NCI-H82 treated with DMSO at 0.1 percent for 48 hours (cell line): ENCODE data around the gene MARCHF3.

ENCODE experiments used
- DNase-seq: peaks from one replicate; lab custom pipeline; 2025; ENCODE audit not compliant: unreplicated experiment; lab: John Stamatoyannopoulos, UW

The MARCHF3 gene

GRCh38 chr5:126984632-126985031 lies 45.7 kb downstream of the MARCHF3 start:
- no peak for DNase-seq

GRCh38 chr5:126983874-126984266 lies 46.5 kb downstream of the MARCHF3 start:
- DNase-seq = no peak

- DNase-seq = no peak
Observed at GRCh38 chr5:126982926-126983873, 47.2 kb downstream of the MARCHF3 start.

GRCh38 chr5:126982202-126982601 lies 48.2 kb downstream of the MARCHF3 start:
- no peak for DNase-seq

GRCh38 chr5:126981701-126982100 lies 48.7 kb downstream of the MARCHF3 start:
- no peak for DNase-seq

GRCh38 chr5:126981222-126981621 lies 49.1 kb downstream of the MARCHF3 start:
- DNase-seq = no peak

GRCh38 chr5:126978258-126978657 lies 52.1 kb downstream of the MARCHF3 start:
- no peak for DNase-seq

- DNase-seq = no peak
Observed at GRCh38 chr5:126976520-126977172, 53.7 kb downstream of the MARCHF3 start.

GRCh38 chr5:126975796-126976195 lies 54.6 kb downstream of the MARCHF3 start:
- no peak for DNase-seq

- DNase-seq = no peak
Observed at GRCh38 chr5:126973193-126973592, 57.2 kb downstream of the MARCHF3 start.

GRCh38 chr5:126972062-126972895 lies 58.1 kb downstream of the MARCHF3 start:
- no peak for DNase-seq

- DNase-seq = no peak
Observed at GRCh38 chr5:126971455-126972031, 58.8 kb downstream of the MARCHF3 start.

- no peak for DNase-seq
Observed at GRCh38 chr5:126970517-126971017, 59.8 kb downstream of the MARCHF3 start.

- no peak for DNase-seq
Observed at GRCh38 chr5:126969548-126969947, 60.8 kb downstream of the MARCHF3 start.

GRCh38 chr5:126967808-126968466 lies 62.4 kb downstream of the MARCHF3 start:
- DNase-seq = no peak

GRCh38 chr5:126965487-126965886 lies 64.9 kb downstream of the MARCHF3 start:
- no peak for DNase-seq

GRCh38 chr5:126965061-126965475 lies 65.3 kb downstream of the MARCHF3 start:
- no peak for DNase-seq

- DNase-seq = no peak
Observed at GRCh38 chr5:126963822-126964375, 66.5 kb downstream of the MARCHF3 start.

- no peak for DNase-seq
Observed at GRCh38 chr5:126961702-126962101, 68.7 kb downstream of the MARCHF3 start.

GRCh38 chr5:126961128-126961527 lies 69.2 kb downstream of the MARCHF3 start:
- no peak for DNase-seq
